PFSK-1 (cell line): ENCODE results near the gene ACRV1.

Experiments used
- FOXP2 ChIP-seq: optimal IDR thresholded peaks from 2 replicates; pipeline ENCODE3; 2011; ENCODE audit warnings: borderline replicate concordance, control low read depth, inconsistent platforms; ENCODE audit not compliant: insufficient read depth; ENCODE audit errors: extremely low read length, extremely low read depth
- POLR2AphosphoS5 ChIP-seq: IDR thresholded peaks from 2 replicates; pipeline ENCODE4 v1.6.1; 2012; ENCODE audit warnings: low read depth, mild to moderate bottlenecking, control low read depth, low read length, moderate library complexity
- REST ChIP-seq, 2 experiments: IDR thresholded peaks; 2 replicates each; pipeline versions ENCODE4 v1.6.1 to v1.8.0; 2011 to 2012; ENCODE audit warnings: low read depth in 2 of 2, low read length in 2 of 2, control low read depth in 1 of 2, inconsistent platforms in 1 of 2, mild to moderate bottlenecking in 1 of 2, moderate library complexity in 1 of 2; ENCODE audit not compliant: insufficient read depth in 1 of 2
- SIN3A ChIP-seq: IDR thresholded peaks from 2 replicates; pipeline ENCODE4 v1.6.1; 2012; ENCODE audit warnings: mild to moderate bottlenecking, low read length, moderate library complexity, borderline replicate concordance; ENCODE audit not compliant: insufficient read depth
- TAF1 ChIP-seq: IDR thresholded peaks from 2 replicates; pipeline ENCODE4 v1.6.1; 2012; ENCODE audit warnings: low read length, control low read depth, borderline replicate concordance; ENCODE audit not compliant: insufficient read depth

- TF ChIP-seq POLR2AphosphoS5 (no peak), SIN3A (no peak), REST (IDR thresholded peaks at IDR 0.05; ENCODE audit: insufficient read depth in 1 of 2, low read depth in 2 of 2, low read length in 2 of 2) (no peak), TAF1 (no peak), FOXP2 (no peak)
Observed at GRCh38 chr11:125680747-125681146, at the start of gene ACRV1.
